NCI-H510A treated with DMSO at 0.1 percent for 48 hours (cell line): Measurements from ENCODE around the gene B3GALNT2.
"Not testable (repeated sequence)": the region's sequence is repeated elsewhere in the genome, so short reads cannot be mapped to it uniquely, and the experiment has no call there.

Source experiments
- DNase-seq: peaks from one replicate; lab custom pipeline; 2025; lab: John Stamatoyannopoulos, UW

B3GALNT2 gene

GRCh38 chr1:235504122-235504493 lies at the start of gene B3GALNT2:
Gene B3GALNT2, minus strand, starts transcription at chr1:235504452. Its CDS starts 200 bp downstream, at chr1:235504252.
- DNase-seq = no peak

GRCh38 chr1:235553112-235553551 lies 48.9 kb upstream of the B3GALNT2 start:
- DNase-seq = no peak

DNA sequence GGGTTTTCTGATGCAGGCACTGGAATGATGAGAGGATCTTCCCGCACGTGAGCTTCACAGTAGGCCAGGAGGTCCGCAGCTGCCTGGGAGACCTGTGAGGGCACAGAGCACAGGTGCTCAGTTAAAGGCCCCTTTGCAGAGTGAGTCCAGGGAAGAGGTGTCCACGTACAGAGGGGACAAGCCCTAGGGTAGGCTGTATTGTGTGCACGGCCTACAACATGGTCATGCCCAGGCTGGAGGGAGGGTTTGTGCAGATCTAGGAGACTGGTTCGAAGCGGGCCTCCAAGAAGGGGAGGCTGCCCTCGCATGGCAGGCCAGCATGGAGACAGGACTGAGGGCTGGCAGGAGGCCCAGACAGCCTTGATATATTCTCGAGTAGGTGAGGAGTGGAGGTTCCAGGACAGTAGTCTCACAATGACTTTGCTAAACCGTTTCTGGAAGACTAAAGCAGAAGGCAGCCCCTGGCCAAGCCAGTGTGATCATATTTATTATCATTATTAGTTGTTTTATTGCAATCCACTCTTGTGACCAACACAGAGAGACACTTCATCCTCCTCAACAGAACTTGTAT lies 48.0 kb upstream of the B3GALNT2 start:
- no peak for DNase-seq

DNA sequence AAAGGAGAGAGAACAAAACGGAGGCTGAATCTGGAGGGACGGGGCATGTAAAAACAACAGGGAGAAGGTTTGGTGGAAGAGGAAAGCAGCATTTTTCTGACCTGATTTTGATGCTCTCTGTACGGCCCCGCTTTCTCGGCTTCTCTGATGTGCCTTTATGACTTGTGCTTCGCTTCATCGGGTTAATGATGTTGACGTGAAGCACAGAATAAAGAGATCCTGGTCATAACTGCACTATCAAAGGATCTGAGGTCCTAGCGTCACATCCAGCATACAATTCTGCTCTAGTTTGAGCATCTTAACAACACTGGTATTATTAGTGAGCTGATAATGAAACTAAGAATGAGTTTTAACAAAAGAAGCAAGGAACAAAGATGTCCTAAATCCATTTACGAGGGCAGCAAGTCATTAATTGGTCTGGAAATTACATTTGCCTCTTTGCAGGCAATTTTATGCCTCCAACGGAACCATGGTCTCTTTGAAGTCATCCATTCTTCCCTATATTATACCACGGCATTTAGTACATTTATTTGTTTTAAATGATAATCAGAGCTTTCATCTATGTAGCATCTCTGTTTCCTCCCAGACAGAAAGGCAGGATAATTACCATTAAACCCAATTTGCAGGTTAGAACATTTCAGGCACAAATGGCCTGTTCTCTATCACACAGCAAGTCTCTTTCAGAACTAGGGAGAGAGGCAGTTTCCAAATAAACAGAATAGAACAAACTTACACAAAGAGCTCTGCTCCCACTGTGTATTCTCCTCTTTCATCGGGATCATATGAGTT lies 45.3 kb upstream of the B3GALNT2 start:
- no peak for DNase-seq

- not testable (repeated sequence) for DNase-seq
Measured at GRCh38 chr1:235546369-235547155, 42.3 kb upstream of the B3GALNT2 start.

GRCh38 chr1:235545292-235545930 lies 41.2 kb upstream of the B3GALNT2 start:
- DNase-seq = no peak

- not testable (repeated sequence) for DNase-seq
Measured at GRCh38 chr1:235542845-235543244, 38.6 kb upstream of the B3GALNT2 start.

GRCh38 chr1:235533476-235534168 lies 29.4 kb upstream of the B3GALNT2 start:
- DNase-seq = no peak

DNA sequence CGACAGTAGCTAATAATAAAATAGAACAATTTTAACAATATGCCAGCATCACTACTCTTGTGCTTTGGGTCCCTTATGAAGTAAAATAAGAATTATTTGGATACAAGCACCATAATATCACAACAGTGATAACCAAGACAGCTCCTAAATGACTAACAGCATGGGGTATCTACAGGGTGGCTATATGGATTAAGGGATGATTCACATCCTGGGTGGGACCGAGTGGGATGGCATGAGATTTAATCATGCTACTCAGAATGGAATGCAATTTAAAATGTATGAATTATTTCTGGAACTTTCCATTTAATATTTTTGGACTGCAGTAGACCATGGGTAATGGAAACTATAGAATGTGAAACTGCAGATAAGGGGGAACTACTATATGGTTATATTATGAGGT lies 28.1 kb upstream of the B3GALNT2 start:
- DNase-seq = no peak

DNA sequence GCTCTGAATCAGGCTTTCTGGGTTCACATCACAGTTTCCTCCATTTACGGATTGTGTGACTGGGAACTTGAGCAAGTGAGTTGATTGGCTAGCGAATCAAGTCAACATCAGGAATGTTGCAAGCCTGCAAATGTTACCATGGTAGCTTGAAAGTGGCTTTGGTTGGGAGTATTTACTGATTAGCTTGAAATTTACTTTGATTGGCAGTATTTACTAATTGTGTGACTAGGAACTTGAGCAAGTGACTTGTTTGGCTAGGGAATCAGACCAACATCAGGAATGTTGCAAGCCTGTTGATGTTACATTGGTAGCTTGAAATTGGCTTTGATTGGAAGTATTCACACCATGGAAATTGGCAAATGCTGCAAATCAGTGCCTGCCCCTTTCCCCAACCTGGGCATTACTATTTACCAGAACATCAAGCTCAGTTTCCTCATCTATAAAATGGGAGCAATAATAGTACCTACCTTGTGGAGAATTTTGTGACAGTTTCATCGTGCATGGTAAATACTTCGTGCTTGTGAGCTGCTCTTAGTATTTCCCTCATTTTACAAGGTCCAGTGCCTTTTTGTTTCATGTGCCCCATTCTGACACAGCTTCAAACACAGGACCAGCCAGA lies 23.1 kb upstream of the B3GALNT2 start:
- DNase-seq = no peak

GRCh38 chr1:235525314-235525713 lies 21.1 kb upstream of the B3GALNT2 start:
- no peak for DNase-seq

GRCh38 chr1:235516862-235517446 lies 12.7 kb upstream of the B3GALNT2 start:
- DNase-seq = no peak

DNA sequence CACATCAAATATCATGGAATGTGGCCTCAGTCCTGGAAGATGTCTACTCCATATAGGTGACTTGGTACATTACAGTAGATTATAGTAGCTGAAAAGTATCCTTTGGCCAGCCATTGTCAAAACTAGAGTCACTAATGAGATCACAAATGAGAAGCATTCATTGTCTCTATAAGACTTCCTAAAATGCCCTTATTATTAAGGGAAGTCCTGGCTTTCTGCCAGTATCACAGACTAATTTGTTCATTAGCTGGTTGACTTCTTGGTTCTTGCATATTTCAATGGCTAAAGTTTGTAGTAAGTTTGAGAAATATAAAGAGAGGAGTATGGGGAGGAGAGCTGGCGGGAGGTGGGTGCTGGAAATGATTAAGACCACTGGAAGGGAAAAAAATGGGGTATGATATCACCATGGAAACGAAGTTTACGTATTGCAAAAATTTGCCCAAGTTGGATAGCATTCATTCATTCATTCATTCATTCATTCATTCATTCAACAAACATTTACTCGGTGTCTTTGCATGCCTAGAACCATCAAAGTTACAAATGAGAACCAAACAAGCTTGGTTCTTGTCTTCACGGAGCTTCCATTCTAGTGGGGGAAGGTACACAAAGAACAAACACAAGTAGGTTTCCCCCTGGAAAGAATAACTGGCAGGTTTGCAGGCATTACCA lies 11.7 kb upstream of the B3GALNT2 start:
- no peak for DNase-seq

DNA sequence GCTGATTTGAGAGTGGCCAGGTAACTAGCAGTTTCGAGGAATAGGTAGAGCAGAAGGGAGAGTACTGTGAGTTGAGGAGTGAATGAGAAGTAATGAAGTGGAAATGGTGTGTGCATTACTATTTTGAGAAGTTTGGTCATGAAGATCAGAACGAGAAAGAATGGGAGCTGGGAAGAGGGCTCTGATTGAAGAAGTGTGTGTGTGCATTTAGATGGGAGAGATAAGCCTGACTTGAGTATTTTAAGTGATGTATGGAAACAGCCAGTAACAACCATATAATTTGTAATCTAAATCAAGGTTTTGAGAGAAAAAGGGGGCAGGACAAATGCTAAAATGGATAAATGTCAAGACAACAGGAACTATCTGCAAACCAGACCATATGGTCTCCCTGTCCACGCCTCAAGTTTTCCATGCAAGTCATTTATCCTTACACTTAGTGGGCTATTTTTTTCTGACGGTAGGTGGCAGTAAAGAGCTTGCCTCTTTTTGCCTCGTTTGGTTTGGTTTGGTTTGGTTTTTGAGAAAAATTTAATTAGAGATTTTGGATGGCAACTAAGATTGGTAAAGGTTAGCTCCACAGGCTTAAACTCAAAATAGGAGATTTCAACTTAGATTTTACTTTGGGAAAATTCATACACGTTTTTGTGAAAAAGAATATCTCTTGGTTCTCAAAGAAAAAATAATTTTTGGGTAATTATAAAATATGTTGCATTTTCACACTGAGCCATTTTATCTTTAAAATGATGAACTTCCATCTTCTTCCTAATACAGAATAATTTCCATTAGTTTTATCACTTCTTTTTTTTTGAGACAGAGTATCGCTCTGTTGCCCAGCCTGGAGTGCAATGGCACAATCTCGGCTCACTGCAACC lies 9.5 kb upstream of the B3GALNT2 start:
- DNase-seq = peak; percentile 30

GRCh38 chr1:235511470-235512240 lies 7.4 kb upstream of the B3GALNT2 start:
- DNase-seq = no peak

DNA sequence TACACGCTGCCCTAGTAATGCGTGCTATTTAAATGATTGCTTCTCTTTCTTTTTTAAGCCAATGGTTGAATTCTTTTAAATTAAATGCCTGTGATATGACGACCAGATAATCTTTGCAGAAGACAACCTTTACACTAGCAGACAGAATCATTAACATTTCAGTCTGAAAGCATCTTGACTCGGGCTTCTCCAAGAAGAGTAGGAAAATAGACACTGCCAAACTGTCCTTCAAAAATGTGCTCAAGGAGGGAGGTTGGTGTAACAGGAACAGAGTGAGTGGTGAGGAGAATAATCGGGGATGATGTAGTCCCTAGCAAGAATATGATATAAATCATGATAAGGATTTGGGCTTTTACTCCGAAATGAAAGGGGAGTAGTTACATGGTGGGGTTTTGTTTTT lies 6.6 kb upstream of the B3GALNT2 start:
- DNase-seq = no peak

DNA sequence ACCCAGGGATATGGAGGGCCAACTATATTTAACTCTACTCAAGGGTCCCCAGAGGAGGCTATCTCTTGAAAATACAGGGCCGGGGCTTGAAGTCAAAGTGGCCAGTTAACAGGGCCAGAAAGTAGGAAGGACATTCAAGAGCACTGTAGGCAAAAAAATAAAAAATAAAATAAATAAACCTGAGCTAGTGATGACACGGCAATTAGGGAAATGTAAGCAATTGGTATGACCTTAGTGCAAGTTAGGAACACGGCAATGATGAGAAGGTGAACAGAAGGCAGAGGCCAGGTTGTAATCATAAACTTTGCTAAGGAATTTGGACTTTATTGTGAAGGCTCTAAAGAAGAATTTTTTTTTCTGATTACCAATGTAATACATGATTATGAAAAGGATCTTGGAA lies 3.4 kb upstream of the B3GALNT2 start:
- DNase-seq = no peak

- DNase-seq = peak; percentile 90
Measured at GRCh38 chr1:235504494-235505222, 406 bp upstream of the B3GALNT2 start.
